Endothelial cell of umbilical vein (primary cell): ENCODE measurements around the gene IAPP.

Experiments
- CTCF ChIP-seq, 2 donors: IDR thresholded peaks; 1 replicate in 1 of 2; 2 replicates in 1 of 2; pipeline ENCODE4 v1.5.1; 2011; ENCODE audit warnings: low read length in 2 of 2, mild to moderate bottlenecking in 2 of 2, moderate library complexity in 2 of 2, control low read depth in 1 of 2, inconsistent platforms in 1 of 2, low read depth in 1 of 2; ENCODE audit not compliant: insufficient read depth in 1 of 2; ENCODE audit errors: extremely low read depth in 1 of 2
- EZH2 ChIP-seq: IDR thresholded peaks from 2 replicates; pipeline ENCODE4 v1.6.1; 2012; ENCODE audit warnings: borderline replicate concordance, low read depth, mild to moderate bottlenecking, moderate library complexity, low read length, inconsistent platforms; ENCODE audit not compliant: severe bottlenecking
- FOS ChIP-seq: IDR thresholded peaks from 2 replicates; pipeline ENCODE4 v1.6.1; 2011; ENCODE audit warnings: mild to moderate bottlenecking, low read length, moderate library complexity, borderline replicate concordance; ENCODE audit not compliant: insufficient read depth
- GATA2 ChIP-seq: IDR thresholded peaks from 2 replicates; pipeline ENCODE4 v1.7.0; 2011; ENCODE audit warnings: low read depth, mild to moderate bottlenecking, moderate library complexity, mixed read lengths, low read length; ENCODE audit not compliant: insufficient read length, insufficient read depth
- MAX ChIP-seq: IDR thresholded peaks from 2 replicates; pipeline ENCODE4 v1.6.1; 2011; ENCODE audit not compliant: insufficient read depth, insufficient read length
- MYC ChIP-seq: IDR thresholded peaks from one replicate; pipeline ENCODE4 v1.6.1; 2011; ENCODE audit warnings: mild to moderate bottlenecking, low read depth, low read length
- POLR2A ChIP-seq: IDR thresholded peaks from 2 replicates; pipeline ENCODE4 v1.6.1; 2012; ENCODE audit warnings: low read depth, mild to moderate bottlenecking, control low read depth, low read length
- POLR2AphosphoS5 ChIP-seq: IDR thresholded peaks from 2 replicates; pipeline ENCODE4 v1.6.1; 2012; ENCODE audit warnings: low read depth, mild to moderate bottlenecking, control low read depth, low read length, moderate library complexity; ENCODE audit not compliant: insufficient read depth

DNA sequence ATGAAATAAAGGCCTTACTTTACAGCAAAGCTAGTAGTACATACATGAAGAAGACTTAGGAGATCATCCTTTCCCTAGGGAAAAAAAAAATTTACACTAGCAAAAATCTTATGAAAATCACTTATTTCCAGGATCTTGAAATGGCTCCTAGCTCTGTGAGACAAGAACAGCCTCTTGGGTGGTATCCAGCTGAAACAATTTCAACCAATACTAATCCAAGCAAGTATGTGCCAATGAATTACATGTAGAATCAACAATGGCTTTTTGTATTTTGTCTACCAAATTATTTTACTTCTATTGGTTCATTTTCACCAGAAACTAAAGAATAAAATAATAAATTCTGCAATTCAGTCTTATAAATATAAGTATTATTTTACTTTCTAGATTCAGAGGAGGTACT is 35.2 kb upstream of the IAPP start:
- no peak for TF ChIP-seq POLR2A
- TF ChIP-seq EZH2, result no peak
- TF ChIP-seq CTCF (IDR thresholded peaks at IDR 0.05; ENCODE audit: extremely low read depth in 1 of 2, insufficient read depth in 1 of 2, low read depth in 1 of 2, low read length in 2 of 2), result no peak
- TF ChIP-seq MYC, result no peak
- TF ChIP-seq POLR2AphosphoS5, result no peak
- no peak for TF ChIP-seq FOS
- TF ChIP-seq MAX, result no peak
- TF ChIP-seq GATA2, result no peak
